ENCODE measurements around the gene HDAC9.
A peak's percentile ranks its signal among the peaks of the same experiment; 100 is the strongest.

HDAC9 gene

GRCh38 chr7:18890134-18890533 is 394.6 kb downstream of the HDAC9 start (continued):
- no peak for TF ChIP-seq POU6F1 (CRISPR knock-in tag; IDR thresholded peaks at IDR 0.05; ENCODE audit: borderline replicate concordance, low read depth)
- TF ChIP-seq CSRNP3 (CRISPR knock-in tag; IDR thresholded peaks at IDR 0.05), result peak; percentile 47; the same call in 1 of the 2 replicates
- TF ChIP-seq SNAI2 (CRISPR knock-in tag; IDR thresholded peaks at IDR 0.05), result 0 out of 2 replicates have a peak, but pooled peaks have one; percentile 56
- no peak for TF ChIP-seq ESRRG (CRISPR knock-in tag; IDR thresholded peaks at IDR 0.05)

GRCh38 chr7:18890885-18891621 is 395.5 kb downstream of the HDAC9 start:
- no peak for TF ChIP-seq OSR1 (CRISPR knock-in tag; IDR thresholded peaks at IDR 0.05)
- TF ChIP-seq CSRNP3 (CRISPR knock-in tag; IDR thresholded peaks at IDR 0.05), result no peak
- no peak for TF ChIP-seq ZFP30 (CRISPR knock-in tag; IDR thresholded peaks at IDR 0.05)
- no peak for TF ChIP-seq CSDC2 (CRISPR knock-in tag; IDR thresholded peaks at IDR 0.05)
- TF ChIP-seq TCF4 (CRISPR knock-in tag; IDR thresholded peaks at IDR 0.05; ENCODE audit: borderline replicate concordance), result peak; percentile 38; the same call in 1 of the 2 replicates
- no peak for TF ChIP-seq ARNTL (CRISPR knock-in tag; IDR thresholded peaks at IDR 0.05; ENCODE audit: borderline replicate concordance, low read depth)
- no peak for TF ChIP-seq ZNF8 (CRISPR knock-in tag; IDR thresholded peaks at IDR 0.05)
- TF ChIP-seq GLIS3 (CRISPR knock-in tag; IDR thresholded peaks at IDR 0.05), result no peak
- peak; percentile 68 for TF ChIP-seq TSHZ2 (CRISPR knock-in tag; IDR thresholded peaks at IDR 0.05)
- TF ChIP-seq ZFP3 (CRISPR knock-in tag; IDR thresholded peaks at IDR 0.05), result no peak; the same call in 1 of the 2 replicates
- no peak for TF ChIP-seq ZNF565 (CRISPR knock-in tag; conservative IDR thresholded peaks at IDR 0.05; ENCODE audit: low read depth)
- TF ChIP-seq ZNF70 (CRISPR knock-in tag; IDR thresholded peaks at IDR 0.05), result no peak
- TF ChIP-seq PATZ1 (CRISPR knock-in tag; IDR thresholded peaks at IDR 0.05; ENCODE audit: borderline replicate concordance), result no peak
- TF ChIP-seq TOX (CRISPR knock-in tag; IDR thresholded peaks at IDR 0.05; ENCODE audit: borderline replicate concordance), result no peak
- TF ChIP-seq CREB5 (CRISPR knock-in tag; IDR thresholded peaks at IDR 0.05; ENCODE audit: low read depth), result no peak
- no peak for ATAC-seq

- ATAC-seq, result no peak
- TF ChIP-seq PATZ1 (CRISPR knock-in tag; IDR thresholded peaks at IDR 0.05; ENCODE audit: borderline replicate concordance), result no peak
- no peak for TF ChIP-seq ZFP30 (CRISPR knock-in tag; IDR thresholded peaks at IDR 0.05)
- TF ChIP-seq ZNF8 (CRISPR knock-in tag; IDR thresholded peaks at IDR 0.05), result no peak
- TF ChIP-seq CSDC2 (CRISPR knock-in tag; IDR thresholded peaks at IDR 0.05), result no peak
- no peak for TF ChIP-seq OSR1 (CRISPR knock-in tag; IDR thresholded peaks at IDR 0.05)
- no peak for TF ChIP-seq SNAI2 (CRISPR knock-in tag; IDR thresholded peaks at IDR 0.05)
- TF ChIP-seq ESRRG (CRISPR knock-in tag; IDR thresholded peaks at IDR 0.05), result no peak
- no peak for TF ChIP-seq CREB5 (CRISPR knock-in tag; IDR thresholded peaks at IDR 0.05; ENCODE audit: low read depth)
- TF ChIP-seq RARB (CRISPR knock-in tag; IDR thresholded peaks at IDR 0.05), result no peak
Observed at GRCh38 chr7:18893156-18893555, 397.6 kb downstream of the HDAC9 start.

All from SK-N-SH treated with all-trans-retinoic acid at 6 μM for 48 hours (cell line).